Central memory CD8-positive, alpha-beta T cell (primary cell): ENCODE data around the gene PUM1.

ENCODE experiments used
- ATAC-seq: fragments of 150-1000 bp; cut with Tn5 transposase; replicated peaks from 2 replicates; pipeline ENCODE4 v1.10.0; 2022; ENCODE audit warnings: mild to moderate bottlenecking, moderate FRiP score, moderate number of reproducible peaks; ENCODE audit not compliant: poor library complexity, severe bottlenecking; ENCODE audit errors: extremely low read depth
- DNase-seq, 2 donors: peaks; one replicate each; pipeline ENCODE4 v3.0.0; 2021; ENCODE audit warnings: low spot score in 2 of 2
- H3K27ac Mint-ChIP-seq: one replicate; pipeline ENCODE4 v1.8.0; 2022; ENCODE audit warnings: low read depth, mild to moderate bottlenecking, moderate library complexity, mixed read lengths
- H3K27me3 Mint-ChIP-seq: one replicate; pipeline ENCODE4 v1.8.0; 2022; ENCODE audit warnings: mixed read lengths
- H3K36me3 Mint-ChIP-seq: one replicate; pipeline ENCODE4 v1.8.0; 2022; ENCODE audit warnings: mild to moderate bottlenecking, moderate library complexity, mixed read lengths; ENCODE audit not compliant: insufficient read depth
- H3K4me1 Mint-ChIP-seq: one replicate; pipeline ENCODE4 v1.8.0; 2022; ENCODE audit warnings: mixed read lengths
- H3K4me3 Mint-ChIP-seq: one replicate; pipeline ENCODE4 v1.8.0; 2022; ENCODE audit warnings: mild to moderate bottlenecking, moderate library complexity, mixed read lengths
- H3K9me3 Mint-ChIP-seq: one replicate; pipeline ENCODE4 v1.8.0; 2022; ENCODE audit warnings: mixed read lengths

Gene PUM1

DNA sequence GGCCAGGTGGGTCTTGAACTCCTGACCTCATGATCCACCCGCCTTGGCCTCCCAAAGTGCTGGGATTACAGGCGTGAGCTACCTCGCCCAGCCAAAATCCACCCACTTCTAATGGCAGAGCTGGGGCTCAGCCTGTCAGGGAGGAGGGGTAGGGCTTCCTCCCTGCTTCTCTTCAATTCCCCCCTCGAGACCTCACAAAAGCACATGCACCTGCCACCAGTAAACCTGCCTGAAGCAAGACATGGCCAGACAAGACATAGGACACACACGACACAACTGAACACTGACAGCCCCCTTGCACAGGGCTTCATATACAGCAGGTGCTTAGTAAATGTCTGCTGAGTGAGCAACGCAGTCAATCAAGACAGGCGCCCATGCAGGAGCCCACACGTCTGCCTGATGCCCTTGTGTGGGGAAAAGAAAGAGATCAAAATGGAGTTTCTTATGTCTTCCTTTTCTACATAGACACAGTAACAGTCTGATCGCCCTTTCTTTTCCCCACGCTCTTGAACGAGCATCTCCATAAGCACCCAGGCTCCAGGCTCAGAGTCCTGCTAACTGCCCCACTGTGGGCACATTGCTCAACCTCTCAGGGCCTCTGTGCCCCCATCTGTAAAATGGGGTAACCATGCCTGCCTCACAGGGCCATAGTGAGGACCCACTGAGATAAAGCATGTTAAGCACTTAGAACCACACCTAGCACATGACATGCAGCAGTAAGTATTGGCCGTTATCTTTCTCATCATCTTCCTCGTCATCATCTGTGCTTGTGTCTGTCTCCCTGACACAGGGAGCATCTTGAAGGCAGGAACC, 165.7 kb downstream of the PUM1 start:
- Mint-ChIP-seq H3K4me3 (no peak overlapping the region), H3K36me3 (no peaks in the 10 kb centered on the region), H3K9me3 (no peaks in the 10 kb centered on the region), H3K27ac (no peak overlapping the region), H3K4me1 (no peaks in the 10 kb centered on the region), H3K27me3 (peaks cover 18% of the 10 kb centered on the region)
- DNase-seq (no peak), ATAC-seq (no peak)

DNA sequence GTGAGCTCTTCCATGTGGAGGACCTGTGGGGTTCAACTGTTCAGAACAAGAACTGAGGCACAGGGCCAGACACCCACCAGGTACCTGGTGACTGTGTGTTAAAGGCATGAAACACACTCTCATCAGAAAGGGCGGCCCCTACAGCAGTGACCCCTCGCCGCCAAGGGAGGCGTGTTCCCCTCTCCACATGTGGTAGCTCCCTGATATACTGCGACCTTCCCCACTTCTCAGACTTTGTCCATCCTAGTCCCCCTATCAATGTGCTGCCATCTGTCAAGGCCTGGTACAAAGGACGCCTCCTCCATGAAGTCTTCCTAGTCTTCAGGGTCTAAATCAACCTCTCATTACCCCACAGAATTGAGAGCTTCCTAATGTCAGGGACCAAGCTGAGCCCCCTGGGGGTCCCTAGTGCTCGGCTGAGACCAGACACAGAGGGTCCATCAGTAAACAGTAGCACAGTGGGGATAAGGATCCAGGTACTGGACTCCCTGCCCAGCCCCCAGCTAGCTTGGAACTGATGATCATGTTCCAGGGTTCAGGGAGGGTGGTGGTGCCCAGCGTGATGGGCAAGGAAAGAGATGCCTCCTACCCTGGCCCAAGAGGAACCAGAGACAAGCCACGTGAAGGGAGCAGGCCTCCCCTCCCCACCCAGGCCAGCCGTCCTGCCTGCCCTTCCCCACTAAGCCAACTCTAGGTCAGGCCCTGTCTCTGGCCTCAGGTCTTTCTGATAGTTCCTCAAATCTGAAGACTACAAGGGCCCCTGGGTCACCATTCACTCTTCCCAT, 167.3 kb downstream of the PUM1 start:
- Mint-ChIP-seq H3K4me3 (no peak overlapping the region), H3K27me3 (peaks cover 18% of the 10 kb centered on the region), H3K9me3 (no peaks in the 10 kb centered on the region), H3K36me3 (peaks cover 2% of the 10 kb centered on the region), H3K27ac (no peak overlapping the region), H3K4me1 (no peaks in the 10 kb centered on the region)
- DNase-seq (no peak), ATAC-seq (no peak)

- H3K9me3 Mint-ChIP-seq: no peaks in the 10 kb centered on the region
- H3K36me3 Mint-ChIP-seq: peaks cover 2% of the 10 kb centered on the region
- ATAC-seq: no peak
- H3K4me1 Mint-ChIP-seq: no peaks in the 10 kb centered on the region
- no peak for DNase-seq
- H3K27ac Mint-ChIP-seq: no peak overlapping the region
- peaks cover 18% of the 10 kb centered on the region for H3K27me3 Mint-ChIP-seq
- no peak overlapping the region for H3K4me3 Mint-ChIP-seq
These were observed 168.6 kb downstream of the PUM1 start for GRCh38 chr1:30896905-30897304.

GRCh38 chr1:30895944-30896660, 169.4 kb downstream of the PUM1 start:
- Mint-ChIP-seq H3K4me3 (no peak overlapping the region), H3K27me3 (peaks cover 18% of the 10 kb centered on the region), H3K9me3 (no peaks in the 10 kb centered on the region), H3K36me3 (peaks cover 2% of the 10 kb centered on the region), H3K27ac (no peak overlapping the region), H3K4me1 (no peaks in the 10 kb centered on the region)
- DNase-seq (no peak), ATAC-seq (no peak)

- H3K4me3 Mint-ChIP-seq: no peak overlapping the region
- no peaks in the 10 kb centered on the region for H3K4me1 Mint-ChIP-seq
- peaks cover 18% of the 10 kb centered on the region for H3K27me3 Mint-ChIP-seq
- H3K9me3 Mint-ChIP-seq: no peaks in the 10 kb centered on the region
- DNase-seq (no peak), ATAC-seq (no peak)
- no peak overlapping the region for H3K27ac Mint-ChIP-seq
- peaks cover 2% of the 10 kb centered on the region for H3K36me3 Mint-ChIP-seq
These were observed 170.1 kb downstream of the PUM1 start for GRCh38 chr1:30895382-30895943.

- Mint-ChIP-seq H3K36me3 (peaks cover 2% of the 10 kb centered on the region), H3K9me3 (no peaks in the 10 kb centered on the region), H3K4me3 (no peak overlapping the region), H3K27ac (no peak overlapping the region), H3K27me3 (peaks cover 18% of the 10 kb centered on the region), H3K4me1 (no peaks in the 10 kb centered on the region)
- ATAC-seq (no peak), DNase-seq (no peak)
These were observed 171.0 kb downstream of the PUM1 start for GRCh38 chr1:30894508-30894973.

- DNase-seq: no peak
- H3K4me1 Mint-ChIP-seq: no peaks in the 10 kb centered on the region
- H3K27me3 Mint-ChIP-seq: peaks cover 18% of the 10 kb centered on the region
- ATAC-seq: no peak
- no peak overlapping the region for H3K4me3 Mint-ChIP-seq
- H3K36me3 Mint-ChIP-seq: peaks cover 2% of the 10 kb centered on the region
- no peak overlapping the region for H3K27ac Mint-ChIP-seq
- H3K9me3 Mint-ChIP-seq: no peaks in the 10 kb centered on the region
These were observed 171.6 kb downstream of the PUM1 start for GRCh38 chr1:30893776-30894507.

DNA sequence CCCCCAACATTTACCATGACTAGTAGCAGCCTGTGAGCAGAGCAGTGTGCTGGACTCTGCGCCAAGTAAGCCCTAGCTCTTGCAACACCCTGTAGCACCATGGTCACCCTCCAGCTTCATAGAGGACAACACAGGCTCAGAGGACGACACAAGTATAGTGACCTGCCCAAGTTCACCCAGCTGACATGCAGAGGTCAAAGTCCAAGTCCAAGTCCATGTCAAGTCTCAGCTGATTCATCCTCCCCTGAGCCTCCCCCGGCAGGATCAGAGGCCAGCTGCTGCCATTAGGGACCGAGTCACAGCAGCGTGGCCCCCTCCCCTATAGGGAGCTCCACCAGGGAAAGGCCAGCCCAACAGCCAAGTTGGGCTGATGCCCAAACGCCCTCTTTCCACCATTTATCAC, 172.8 kb downstream of the PUM1 start:
- Mint-ChIP-seq H3K4me3 (no peak overlapping the region), H3K4me1 (no peaks in the 10 kb centered on the region), H3K27ac (no peak overlapping the region), H3K9me3 (no peaks in the 10 kb centered on the region), H3K36me3 (peaks cover 4% of the 10 kb centered on the region), H3K27me3 (peaks cover 18% of the 10 kb centered on the region)
- ATAC-seq (no peak), DNase-seq (no peak)

GRCh38 chr1:30891227-30891552, 174.3 kb downstream of the PUM1 start:
- Mint-ChIP-seq H3K9me3 (no peaks in the 10 kb centered on the region), H3K27ac (no peak overlapping the region), H3K36me3 (peaks cover 4% of the 10 kb centered on the region), H3K4me1 (no peaks in the 10 kb centered on the region), H3K4me3 (no peak overlapping the region), H3K27me3 (peaks cover 19% of the 10 kb centered on the region)
- ATAC-seq (no peak), DNase-seq (no peak)

DNA sequence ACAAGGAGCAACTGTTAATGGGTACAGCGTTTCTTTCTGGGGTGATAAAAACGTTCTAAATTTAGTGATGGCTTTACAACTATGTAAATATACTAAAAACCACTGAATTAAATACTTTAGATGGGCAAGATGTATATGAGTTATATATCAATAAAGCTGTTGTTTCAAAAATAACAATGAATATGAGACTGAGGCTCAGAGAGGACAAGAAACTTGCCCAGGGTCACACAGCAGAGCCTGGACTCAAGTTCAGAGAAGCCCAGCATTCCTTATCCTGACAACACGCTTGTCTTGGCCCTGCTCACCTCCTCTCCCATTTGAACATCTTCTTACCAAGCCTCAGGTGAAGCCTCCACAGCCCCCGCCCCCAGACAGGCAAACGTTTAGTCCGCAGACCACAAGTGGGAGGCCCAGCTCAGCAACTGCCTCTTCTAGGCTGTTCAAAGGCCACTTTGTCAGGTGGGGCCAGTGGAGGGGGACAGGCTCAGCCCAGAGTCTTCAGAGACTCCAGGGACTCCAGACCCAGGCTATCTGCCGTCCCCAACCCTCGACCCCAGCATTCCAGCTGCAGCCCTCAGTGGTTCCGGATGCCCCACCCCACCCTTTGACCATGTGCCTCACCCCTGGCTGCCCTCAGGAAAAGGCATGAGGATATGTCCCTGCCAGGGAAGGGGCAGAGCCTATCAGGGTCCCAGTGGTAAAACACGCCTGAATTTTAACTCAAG, 174.9 kb downstream of the PUM1 start:
- H3K4me3 Mint-ChIP-seq: no peak overlapping the region
- H3K36me3 Mint-ChIP-seq: peaks cover 4% of the 10 kb centered on the region
- no peaks in the 10 kb centered on the region for H3K4me1 Mint-ChIP-seq
- DNase-seq: no peak
- H3K9me3 Mint-ChIP-seq: no peaks in the 10 kb centered on the region
- H3K27ac Mint-ChIP-seq: no peak overlapping the region
- peaks cover 13% of the 10 kb centered on the region for H3K27me3 Mint-ChIP-seq
- no peak for ATAC-seq

- peaks cover 7% of the 10 kb centered on the region for H3K27me3 Mint-ChIP-seq
- no peaks in the 10 kb centered on the region for H3K9me3 Mint-ChIP-seq
- H3K27ac Mint-ChIP-seq: no peak overlapping the region
These were observed 176.0 kb downstream of the PUM1 start for GRCh38 chr1:30889511-30889910.

More at GRCh38 chr1:30889511-30889910, 176.0 kb downstream of the PUM1 start:
- no peaks in the 10 kb centered on the region for H3K4me1 Mint-ChIP-seq
- H3K4me3 Mint-ChIP-seq: no peak overlapping the region
- DNase-seq (no peak), ATAC-seq (no peak)
- peaks cover 4% of the 10 kb centered on the region for H3K36me3 Mint-ChIP-seq
